Heart right ventricle (tissue), 16 donors: ENCODE data around the gene JAKMIP1. TPM values are rescaled to one million over a fixed set of nuclear protein-coding genes. Genes with fewer than 3 reads are reported as not detected.

ENCODE experiments used
- ATAC-seq, 8 donors: fragments of 200-7000 bp; cut with Tn5 transposase; one replicate each; pipeline ENCODE4 v1.9.1; 2020; ENCODE audit warnings: mild to moderate bottlenecking in 8 of 8, moderate library complexity in 8 of 8, moderate number of reproducible peaks in 1 of 8
- DNase-seq, 2 donors: peaks; one replicate each; pipeline ENCODE4 v3.0.0-alpha.2; 2020
- H3K27ac ChIP-seq, 10 donors: fragments of 200-600 bp; sonication (generic) in 2 of 10; one replicate each; pipeline versions ENCODE4 v1.5.0 to v1.8.0; 2020 to 2022; ENCODE audit warnings: mild to moderate bottlenecking in 3 of 10
- H3K27me3 ChIP-seq, 7 donors: fragments of 200-600 bp; one replicate each; pipeline ENCODE4 v1.8.0; 2021 to 2022; ENCODE audit warnings: mild to moderate bottlenecking in 2 of 7
- H3K36me3 ChIP-seq, 9 donors: fragments of 200-600 bp; sonication (generic) in 1 of 9; one replicate each; pipeline versions ENCODE4 v1.5.0 to v1.8.0; 2020 to 2022; ENCODE audit warnings: mild to moderate bottlenecking in 2 of 9
- H3K4me1 ChIP-seq, 9 donors: fragments of 200-600 bp; sonication (generic) in 1 of 9; one replicate each; pipeline versions ENCODE4 v1.5.0 to v1.8.0; 2020 to 2022; ENCODE audit warnings: mild to moderate bottlenecking in 4 of 9
- H3K4me3 ChIP-seq, 10 donors: fragments of 200-600 bp; sonication (generic) in 2 of 10; one replicate each; pipeline versions ENCODE4 v1.5.0 to v1.8.0; 2020 to 2022; ENCODE audit warnings: mild to moderate bottlenecking in 7 of 10, moderate library complexity in 2 of 10
- H3K9me3 ChIP-seq, 11 donors: fragments of 200-600 bp in 10 of 11; sonication (generic) in 2 of 11; one replicate each; pipeline versions ENCODE4 v1.5.0 to v1.8.0; 2013 to 2022; ENCODE audit warnings: mild to moderate bottlenecking in 2 of 11, control low read depth in 1 of 11, moderate library complexity in 1 of 11
- CTCF ChIP-seq, 9 donors: fragments of 200-600 bp; sonication (generic) in 2 of 9; IDR thresholded peaks; one replicate each; pipeline versions ENCODE4 v1.5.0 to v1.8.0; 2021 to 2022; ENCODE audit warnings: antibody characterized with exemption in 9 of 9, mild to moderate bottlenecking in 5 of 9, moderate library complexity in 1 of 9
- WGBS, 2 donors: extraction: QIAGEN DNeasy Blood & Tissue Kit; methylation state at CpG; one replicate each; pipeline ENCODE4 v1.1.7; 2013; ENCODE audit warnings: inconsistent platforms in 1 of 2; 5-methylcytosine and 5-hydroxymethylcytosine counted together
- intact Hi-C, 10 donors: fragments of 100-400 bp; cut with DNase I; formaldehyde crosslinking; loops; one replicate each; pipeline versions ENCODE4 v1.11.1 to v1.14.2; 2022
- polyA plus RNA-seq, 2 donors: library from polyadenylated mRNA; stranded (reverse); fragments of 200-250 nt; gene quantifications; one replicate each; pipeline ENCODE4 v1.2.3, GENCODE V29; 2013
- total RNA-seq, 10 donors: library from RNA; stranded (reverse); fragmentation: NEBNext Ultra II Directional in 3 of 10; extraction: Animal tissue kit (Norgen Biotek cat#: 25700) in 3 of 10; gene quantifications; one replicate each; pipeline versions ENCODE4 v1.2.1 to v1.2.4, GENCODE V29; 2021 to 2023
- donor health status: Arrhythmogenic right ventricular cardiomyopathy.
- donor health status: ischemic (EF 13 %, LVEDD 7.1; RV severe dilation, severe dysfunction).
- donor health status: healthy with polysubstance abuse.
- donor health status: DM: no; HTN: yes; CAD: no.
- donor health status: DM: no; HTN: no; CAD: no.
- donor health status: ischemic (EF 25% LVEDD 6.9; RV normal size, moderate dysfunction).
- donor health status: ischemic (EF 25% LVEDD 5.7; RV mildly dilated, moderate dysfunction).
- donor health status: healthy.
- donor health status: DM: yes; HTN: yes; CAD: no.
- donor health status: Ischemic cardiomyopathy.
- donor health status: ischemic (EF 35%, LVEDD 5.7; RV mildly dilated, moderate dysfunction).
- donor health status: nonischemic (EF 11% LVEDD 7.7; RV severe dilation, severe dysfunction).
- donor health status: DM: yes; HTN: yes; CAD: no.
- donor health status: PGD.
- donor health status: ischemic (EF 29% LVEDD 5.4; RV normal size, mild dysfunction).
- donor health status: nonischemic (EF 23%, LVEDD 6.1; RV moderate dilation, normal function).

The JAKMIP1 gene
- total and polyA plus RNA-seq, 12 donors: 0.04 to 0.76 (median 0.14) TPM; not detected in 8

- no peak overlapping the region for H3K27ac ChIP-seq
- no peak for ATAC-seq
- H3K9me3 ChIP-seq: no peaks in the 10 kb centered on the region
- no peak overlapping the region for H3K4me3 ChIP-seq
- no peak for DNase-seq
- WGBS, 2 donors: 82 to 83% methylated on average over 30 of the region's 30 CpGs
- H3K36me3 ChIP-seq: no peaks in the 10 kb centered on the region
- TF ChIP-seq CTCF (IDR thresholded peaks at IDR 0.05): no peak
- peaks cover 3 to 53% (median 29%) of the 10 kb centered on the region in 7 donors for H3K27me3 ChIP-seq
- intact Hi-C loops: no loop called here
- no peaks in the 10 kb centered on the region for H3K4me1 ChIP-seq
Measured at GRCh38 chr4:6022607-6023288, 177.6 kb downstream of the JAKMIP1 start.

GRCh38 chr4:6021831-6022606 is 178.3 kb downstream of the JAKMIP1 start:
- H3K9me3 ChIP-seq: no peaks in the 10 kb centered on the region
- TF ChIP-seq CTCF (IDR thresholded peaks at IDR 0.05): no peak
- no peak overlapping the region for H3K27ac ChIP-seq
- intact Hi-C loops: no loop called here
- no peak overlapping the region for H3K4me3 ChIP-seq
- 74 to 79% methylated on average over 20 of the region's 20 CpGs for WGBS, 2 donors
- DNase-seq (no peak), ATAC-seq (no peak)
- H3K4me1 ChIP-seq: no peaks in the 10 kb centered on the region
- no peaks in the 10 kb centered on the region for H3K36me3 ChIP-seq
- H3K27me3 ChIP-seq: peaks cover 3 to 57% (median 29%) of the 10 kb centered on the region in 7 donors

- Histone ChIP-seq H3K4me3 (no peak overlapping the region), H3K36me3 (no peaks in the 10 kb centered on the region), H3K9me3 (no peaks in the 10 kb centered on the region), H3K27ac (no peak overlapping the region), H3K4me1 (no peaks in the 10 kb centered on the region), H3K27me3 (peaks cover 3 to 58% (median 29%) of the 10 kb centered on the region in 7 donors)
- DNase-seq (no peak), ATAC-seq (no peak)
- no peak for TF ChIP-seq CTCF (IDR thresholded peaks at IDR 0.05)
- intact Hi-C loops: no loop called here
- WGBS, 2 donors: 78 to 79% methylated on average over 8 of the region's 8 CpGs
Measured at GRCh38 chr4:6020613-6021012, 179.7 kb downstream of the JAKMIP1 start.

GRCh38 chr4:6019316-6020263 is 180.8 kb downstream of the JAKMIP1 start:
- TF ChIP-seq CTCF (IDR thresholded peaks at IDR 0.05): peak; percentile 61 to 92 (median 81)
- peak in 1 of 2 donors; percentile 37 for DNase-seq
- intact Hi-C loops: no loop called here
- H3K4me1 ChIP-seq: no peaks in the 10 kb centered on the region
- ATAC-seq: peak in 1 of 8 donors; percentile 58
- H3K4me3 ChIP-seq: no peak overlapping the region
- 31 to 34% methylated on average over 22 of the region's 22 CpGs for WGBS, 2 donors
- peaks cover 3 to 62% (median 29%) of the 10 kb centered on the region in 7 donors for H3K27me3 ChIP-seq
- H3K27ac ChIP-seq: no peak overlapping the region
- no peaks in the 10 kb centered on the region for H3K9me3 ChIP-seq
- no peaks in the 10 kb centered on the region for H3K36me3 ChIP-seq
